ENCODE data around the gene FAM83B.

GRCh38 chr6:54876871-54877270 is 30.3 kb downstream of the FAM83B start:
- TF ChIP-seq CTCF (IDR thresholded peaks at IDR 0.05) (no peak), POLR2A (IDR thresholded peaks at IDR 0.05) (no peak)
